Middle frontal gyrus (tissue), 1 donor: ENCODE data around the gene SIK3.
A peak's percentile ranks its signal among the peaks of the same experiment; 100 is the strongest.

ENCODE experiments used
- DNase-seq: peaks from one replicate; pipeline ENCODE4 v3.0.0-alpha.2; 2015; ENCODE audit warnings: low spot score; ENCODE audit errors: extremely low spot score

Gene SIK3

GRCh38 chr11:117110294-117110950 is 12.2 kb upstream of the SIK3 start:
- no peak for DNase-seq

- no peak for DNase-seq
Observed at GRCh38 chr11:117107701-117108590, 9.7 kb upstream of the SIK3 start.

- no peak for DNase-seq
Observed at GRCh38 chr11:117100556-117100955, 2.3 kb upstream of the SIK3 start.

GRCh38 chr11:117099696-117100095 is 1.5 kb upstream of the SIK3 start:
- no peak for DNase-seq

- no peak for DNase-seq
Observed at GRCh38 chr11:117097389-117098268, 599 bp downstream of the SIK3 start.

- no peak for DNase-seq
Observed at GRCh38 chr11:117097014-117097388, 1.2 kb downstream of the SIK3 start.

GRCh38 chr11:117096201-117096991 is 1.8 kb downstream of the SIK3 start:
- DNase-seq: no peak

GRCh38 chr11:117095284-117096161 is 2.7 kb downstream of the SIK3 start:
- no peak for DNase-seq

GRCh38 chr11:117094776-117095175 is 3.5 kb downstream of the SIK3 start:
- DNase-seq: no peak

GRCh38 chr11:117092951-117093590 is 5.2 kb downstream of the SIK3 start:
- no peak for DNase-seq

- no peak for DNase-seq
Observed at GRCh38 chr11:117091753-117092477, 6.3 kb downstream of the SIK3 start.

- no peak for DNase-seq
Observed at GRCh38 chr11:117090111-117090706, 8.0 kb downstream of the SIK3 start.

- no peak for DNase-seq
Observed at GRCh38 chr11:117089685-117090084, 8.5 kb downstream of the SIK3 start.

- DNase-seq: no peak
Observed at GRCh38 chr11:117087446-117087845, 10.8 kb downstream of the SIK3 start.

GRCh38 chr11:117084992-117085391 is 13.2 kb downstream of the SIK3 start:
- DNase-seq: no peak

GRCh38 chr11:117083011-117083935 is 15.0 kb downstream of the SIK3 start:
- DNase-seq: peak; percentile 68

- DNase-seq: no peak
Observed at GRCh38 chr11:117081908-117082307, 16.3 kb downstream of the SIK3 start.
